GM19397 (cell line): Measurements from ENCODE around the gene MAP4K5.

Experiments used
- ATAC-seq: cut with Tn5 transposase; IDR thresholded peaks from one replicate; pipeline ENCODE4 v1.9.1; 2021; ENCODE audit warnings: mild to moderate bottlenecking, moderate library complexity; ENCODE audit not compliant: unreplicated experiment

The MAP4K5 gene

DNA sequence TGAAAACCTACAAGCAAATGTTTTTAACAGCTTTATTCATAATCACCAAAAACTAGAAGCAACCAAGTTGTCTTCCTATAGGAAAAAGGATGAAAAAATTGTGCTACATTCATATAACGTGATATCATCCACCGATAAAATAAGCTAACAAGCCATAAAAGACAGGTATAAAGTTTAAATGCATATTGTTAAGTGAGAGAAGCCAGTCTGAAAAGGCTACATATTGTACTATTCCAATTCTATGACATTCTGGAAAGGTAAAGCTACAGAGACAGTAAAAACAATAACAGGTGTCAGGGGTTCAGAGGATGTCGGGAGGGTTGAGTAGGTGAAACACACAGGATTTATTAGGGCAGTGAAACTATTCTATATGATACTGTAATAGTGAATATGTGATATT is 158.4 kb downstream of the MAP4K5 start:
- no peak for ATAC-seq

DNA sequence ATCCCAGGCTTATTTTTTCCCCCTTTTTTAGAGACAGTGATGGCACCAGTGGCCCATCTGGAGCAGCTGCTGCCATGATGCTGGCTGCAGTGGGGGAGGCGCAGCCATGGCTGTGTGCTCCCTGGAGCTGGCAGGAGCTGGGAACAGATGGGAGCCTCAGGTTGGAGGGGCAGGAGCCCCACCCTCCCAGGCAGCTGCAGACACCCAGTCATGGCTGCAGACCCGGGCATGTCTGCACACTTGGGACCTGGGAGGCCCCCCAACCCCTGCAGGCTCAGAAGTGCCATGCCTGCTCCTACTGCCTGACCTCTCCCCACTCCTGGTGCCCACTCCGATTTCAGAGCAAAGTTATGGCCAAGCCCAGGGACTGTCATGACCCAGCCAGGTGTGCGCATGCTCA is 160.8 kb downstream of the MAP4K5 start:
- no peak for ATAC-seq
